Rectal smooth muscle tissue (tissue), 1 donor: ENCODE measurements around the gene TMEM184B.

Experiments
- H3K27ac ChIP-seq: one replicate; pipeline ENCODE4 v1.7.0; 2013; ENCODE audit warnings: low read depth, low read length, inconsistent platforms
- H3K27me3 ChIP-seq: one replicate; pipeline ENCODE4 v1.7.0; 2013; ENCODE audit warnings: low read length; ENCODE audit not compliant: control insufficient read depth, insufficient read depth
- H3K36me3 ChIP-seq: one replicate; pipeline ENCODE4 v1.7.0; 2013; ENCODE audit warnings: low read length; ENCODE audit not compliant: control insufficient read depth, insufficient read depth
- H3K4me1 ChIP-seq: one replicate; pipeline ENCODE4 v1.7.0; 2013; ENCODE audit warnings: low read length; ENCODE audit not compliant: control insufficient read depth, insufficient read depth
- H3K4me3 ChIP-seq: one replicate; pipeline ENCODE4 v1.7.0; 2013; ENCODE audit warnings: low read length
- H3K9ac ChIP-seq: one replicate; pipeline ENCODE4 v1.7.0; 2013; ENCODE audit warnings: low read length

Gene TMEM184B

GRCh38 chr22:38313384-38313955 is 40.7 kb upstream of the TMEM184B start:
- H3K9ac ChIP-seq: no peak overlapping the region
- peak overlapping the region; percentile 84 for H3K4me3 ChIP-seq
- H3K27me3 ChIP-seq: no peaks in the 10 kb centered on the region
- peaks cover 50% of the 10 kb centered on the region for H3K4me1 ChIP-seq
- no peaks in the 10 kb centered on the region for H3K36me3 ChIP-seq
- peak overlapping the region; percentile 92 for H3K27ac ChIP-seq

GRCh38 chr22:38312261-38312800 is 39.5 kb upstream of the TMEM184B start:
- Histone ChIP-seq H3K4me1 (peaks cover 41% of the 10 kb centered on the region), H3K27ac (peak overlapping the region; percentile 92)

GRCh38 chr22:38311323-38311620 is 38.5 kb upstream of the TMEM184B start:
- no peak overlapping the region for H3K4me3 ChIP-seq
- no peak overlapping the region for H3K9ac ChIP-seq
- peak overlapping the region; percentile 44 for H3K27ac ChIP-seq
- H3K4me1 ChIP-seq: peaks cover 41% of the 10 kb centered on the region
- no peaks in the 10 kb centered on the region for H3K27me3 ChIP-seq
- no peaks in the 10 kb centered on the region for H3K36me3 ChIP-seq

More at GRCh38 chr22:38312261-38312800, 39.5 kb upstream of the TMEM184B start:
- H3K36me3 ChIP-seq: no peaks in the 10 kb centered on the region
- H3K27me3 ChIP-seq: no peaks in the 10 kb centered on the region
- no peak overlapping the region for H3K9ac ChIP-seq
- no peak overlapping the region for H3K4me3 ChIP-seq

GRCh38 chr22:38310518-38311322 is 37.9 kb upstream of the TMEM184B start:
- Histone ChIP-seq H3K27me3 (no peaks in the 10 kb centered on the region), H3K4me1 (peaks cover 45% of the 10 kb centered on the region), H3K4me3 (peak overlapping the region; percentile 3), H3K27ac (peak overlapping the region; percentile 44), H3K36me3 (no peaks in the 10 kb centered on the region), H3K9ac (no peak overlapping the region)

GRCh38 chr22:38309614-38310517 is 37.1 kb upstream of the TMEM184B start:
- Histone ChIP-seq H3K27me3 (no peaks in the 10 kb centered on the region), H3K4me1 (peaks cover 44% of the 10 kb centered on the region), H3K9ac (no peak overlapping the region), H3K4me3 (no peak overlapping the region), H3K27ac (peak overlapping the region; percentile 44), H3K36me3 (no peaks in the 10 kb centered on the region)

DNA sequence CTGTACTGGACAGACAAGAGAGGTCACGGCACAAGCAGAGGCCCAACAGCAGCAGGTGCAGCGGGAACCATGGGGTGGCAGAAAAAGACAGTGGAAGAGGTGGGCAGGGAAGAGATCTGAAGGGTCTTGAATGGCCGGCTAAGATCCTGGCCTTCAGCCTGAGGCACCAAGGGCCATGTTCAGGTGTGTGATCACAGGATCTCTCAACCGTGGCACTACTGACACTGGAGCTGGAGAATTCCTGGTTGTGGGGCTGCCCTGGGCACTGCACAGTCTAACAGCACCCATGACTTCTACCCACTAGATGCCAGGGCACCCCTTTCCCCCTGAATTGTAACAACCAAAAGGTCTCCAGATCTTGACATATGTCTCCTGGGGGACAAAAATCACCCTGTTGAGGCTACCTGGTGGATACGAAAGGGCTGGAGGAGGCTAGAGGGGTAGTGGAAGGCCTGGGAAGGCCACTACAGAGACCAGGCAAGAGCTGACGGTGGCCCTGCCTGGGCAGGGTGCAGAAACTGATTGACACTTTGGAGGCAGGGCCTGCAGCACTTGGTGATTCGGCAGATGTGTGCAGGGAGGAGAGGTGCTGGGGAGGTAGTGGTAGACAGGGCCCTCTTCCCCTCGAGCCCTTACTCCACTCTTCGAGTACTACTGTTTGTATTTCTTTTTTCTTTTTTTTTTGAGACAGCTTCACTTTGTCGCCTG is 36.1 kb upstream of the TMEM184B start:
- Histone ChIP-seq H3K27me3 (no peaks in the 10 kb centered on the region), H3K4me3 (no peak overlapping the region), H3K36me3 (no peaks in the 10 kb centered on the region), H3K27ac (no peak overlapping the region), H3K4me1 (peaks cover 41% of the 10 kb centered on the region), H3K9ac (no peak overlapping the region)

DNA sequence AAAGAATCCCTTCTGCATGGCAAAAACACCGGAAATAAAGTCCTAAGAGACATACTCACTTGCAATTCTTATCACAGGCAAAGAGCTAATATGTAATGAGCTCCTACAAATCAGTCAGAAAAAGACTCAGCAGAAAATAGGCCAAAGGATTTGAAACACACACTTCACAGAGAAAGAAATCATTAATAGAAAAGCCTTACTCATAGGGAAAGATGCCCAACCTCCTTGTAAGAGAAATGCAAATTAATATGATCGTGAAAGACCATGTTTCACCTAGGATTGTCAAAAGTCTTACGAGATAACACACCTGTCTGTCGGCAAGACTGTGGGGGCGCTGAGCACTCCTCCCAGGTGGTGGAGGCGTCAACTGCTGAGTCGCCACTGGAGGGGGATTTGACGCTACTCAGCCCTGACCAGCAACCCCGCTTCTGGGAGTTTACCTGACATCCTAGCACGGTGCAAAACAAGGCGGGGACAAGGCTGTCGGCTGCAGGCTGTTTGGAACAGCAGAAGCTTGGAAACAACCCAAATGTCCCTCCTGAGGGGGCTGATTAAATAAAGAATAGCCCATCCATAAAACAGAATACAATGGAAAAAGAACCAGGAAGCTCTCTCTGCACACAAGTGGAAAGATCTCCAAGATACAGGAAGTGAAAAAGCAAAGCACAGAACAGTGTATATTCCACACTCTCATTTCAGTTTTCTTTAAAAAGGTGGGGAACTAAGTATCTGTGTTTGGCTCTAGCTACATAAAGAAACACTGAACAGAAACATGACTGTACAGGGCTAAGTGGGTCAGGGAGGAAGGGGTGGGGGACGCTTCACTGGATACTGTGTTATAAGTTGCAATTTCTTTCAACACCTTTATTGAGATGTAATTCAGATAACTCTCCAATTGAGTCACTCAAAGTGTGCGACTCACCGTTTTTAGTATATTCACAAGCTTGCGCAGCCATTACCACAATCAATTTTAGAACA is 33.0 kb upstream of the TMEM184B start:
- Histone ChIP-seq H3K9ac (no peak overlapping the region), H3K27me3 (no peaks in the 10 kb centered on the region), H3K36me3 (peaks cover 14% of the 10 kb centered on the region), H3K27ac (peak overlapping the region; percentile 11), H3K4me3 (peak overlapping the region; percentile 22), H3K4me1 (peaks cover 28% of the 10 kb centered on the region)

- H3K27ac ChIP-seq: no peak overlapping the region
- peaks cover 25% of the 10 kb centered on the region for H3K36me3 ChIP-seq
- H3K4me3 ChIP-seq: no peak overlapping the region
- no peaks in the 10 kb centered on the region for H3K27me3 ChIP-seq
- H3K9ac ChIP-seq: no peak overlapping the region
- H3K4me1 ChIP-seq: peaks cover 15% of the 10 kb centered on the region
Observed at GRCh38 chr22:38304526-38304925, 31.7 kb upstream of the TMEM184B start.

DNA sequence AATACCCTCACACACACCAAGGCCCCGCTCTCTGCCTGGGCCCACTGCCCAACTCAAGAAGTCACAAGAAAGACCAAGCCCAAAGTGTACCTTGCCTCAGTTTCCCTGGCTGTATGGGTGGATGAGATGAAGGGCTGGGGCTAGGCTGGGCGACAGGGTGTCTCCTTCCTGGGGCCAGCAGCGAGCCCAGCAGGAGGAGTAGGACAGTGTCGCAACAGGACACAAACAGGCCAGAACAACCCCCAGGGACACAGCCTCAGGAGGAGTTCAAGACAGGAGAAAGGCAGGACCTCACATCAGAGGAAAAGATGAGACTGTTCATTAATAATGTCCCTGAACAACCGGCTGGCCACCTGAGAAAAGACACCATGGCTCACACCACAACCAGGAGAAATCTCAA is 31.2 kb upstream of the TMEM184B start:
- Histone ChIP-seq H3K36me3 (peaks cover 30% of the 10 kb centered on the region), H3K9ac (no peak overlapping the region), H3K27ac (peak overlapping the region; percentile 31), H3K4me3 (no peak overlapping the region), H3K4me1 (peaks cover 15% of the 10 kb centered on the region), H3K27me3 (no peaks in the 10 kb centered on the region)

- Histone ChIP-seq H3K4me3 (no peak overlapping the region), H3K27me3 (no peaks in the 10 kb centered on the region), H3K4me1 (peaks cover 15% of the 10 kb centered on the region), H3K36me3 (peaks cover 39% of the 10 kb centered on the region), H3K27ac (no peak overlapping the region), H3K9ac (no peak overlapping the region)
Observed at GRCh38 chr22:38302906-38303305, 30.1 kb upstream of the TMEM184B start.

DNA sequence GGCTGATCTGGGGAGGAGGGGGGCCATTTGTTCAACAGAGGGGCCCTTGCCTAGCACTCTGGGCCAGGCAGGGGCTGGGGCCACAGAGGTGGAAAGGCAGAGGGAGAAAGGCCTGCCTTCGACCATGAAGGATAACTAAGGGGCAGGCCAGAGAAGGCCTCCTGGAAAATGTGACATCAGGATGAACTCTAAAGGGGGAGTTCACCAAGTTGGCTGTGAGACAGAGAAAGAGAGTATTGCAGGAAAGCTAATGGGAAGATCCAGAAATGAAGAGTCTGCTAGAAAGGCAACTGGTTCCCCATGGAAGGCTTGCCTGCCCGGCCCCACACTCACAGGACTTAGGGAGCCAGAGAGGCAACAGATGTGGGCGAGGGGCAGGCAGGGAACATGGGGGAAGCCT is 28.1 kb upstream of the TMEM184B start:
- H3K4me3 ChIP-seq: no peak overlapping the region
- H3K9ac ChIP-seq: no peak overlapping the region
- H3K4me1 ChIP-seq: peaks cover 12% of the 10 kb centered on the region
- no peaks in the 10 kb centered on the region for H3K27me3 ChIP-seq
- H3K27ac ChIP-seq: no peak overlapping the region
- H3K36me3 ChIP-seq: peaks cover 55% of the 10 kb centered on the region
